Right lobe of liver (tissue), 6 donors: Measurements from ENCODE around the gene ZNF385A. TPM values are rescaled to one million over a fixed set of nuclear protein-coding genes. Genes with fewer than 3 reads are reported as not detected.

Experiments used
- ATAC-seq, 4 donors: fragments of 200-7000 bp; cut with Tn5 transposase; one replicate each; pipeline ENCODE4 v1.9.1; 2020; ENCODE audit warnings: mild to moderate bottlenecking in 4 of 4, moderate library complexity in 4 of 4
- DNase-seq, 3 donors: peaks; one replicate each; pipeline ENCODE4 v3.0.0-alpha.2; 2020
- H3K27ac ChIP-seq, 3 donors: fragments of 200-600 bp; one replicate each; pipeline ENCODE4 v1.8.0; 2022
- H3K27me3 ChIP-seq, 2 donors: fragments of 200-600 bp; one replicate each; pipeline ENCODE4 v1.8.0; 2022
- H3K36me3 ChIP-seq, 4 donors: fragments of 200-600 bp; sonication (generic) in 1 of 4; one replicate each; pipeline versions ENCODE4 v1.5.1 to v1.8.0; 2017 to 2022; ENCODE audit warnings: control low read depth in 1 of 4
- H3K4me1 ChIP-seq, 4 donors: fragments of 200-600 bp; sonication (generic) in 1 of 4; one replicate each; pipeline versions ENCODE4 v1.5.1 to v1.8.0; 2017 to 2022; ENCODE audit warnings: control low read depth in 1 of 4
- H3K4me3 ChIP-seq, 3 donors: fragments of 200-600 bp; one replicate each; pipeline ENCODE4 v1.8.0; 2022
- H3K9me3 ChIP-seq, 4 donors: fragments of 200-600 bp; sonication (generic) in 1 of 4; one replicate each; pipeline versions ENCODE4 v1.5.1 to v1.8.0; 2017 to 2022; ENCODE audit warnings: control low read depth in 1 of 4
- POLR2A ChIP-seq: fragments of 450-650 bp; IDR thresholded peaks from one replicate; pipeline ENCODE4 v1.6.1; 2017; ENCODE audit warnings: antibody characterized with exemption, mild to moderate bottlenecking
- WGBS: methylation state at CpG from one replicate; pipeline ENCODE4 v1.1.6; 2018; ENCODE audit warnings: low coverage, low lambda C conversion rate; ENCODE audit not compliant: insufficient coverage; ENCODE audit errors: missing lambda C conversion rate; 5-methylcytosine and 5-hydroxymethylcytosine counted together
- intact Hi-C, 2 donors: fragments of 100-400 bp; cut with DNase I; formaldehyde crosslinking; loops; one replicate each; pipeline versions ENCODE4 v1.11.2 to v1.14.1; 2022
- total RNA-seq, 6 experiments: library from RNA; depleted of rRNA in 2 of 6; stranded (reverse); fragments of >200 nt in 2 of 6; fragmentation: NEBNext Ultra II Directional in 3 of 6; extraction: Animal tissue kit (Norgen Biotek cat#: 25700) in 3 of 6; gene quantifications; one replicate each; pipeline versions ENCODE4 v1.1.0 to v1.2.4, GENCODE V29; 2016 to 2023
- TF ChIP-seq, protein P1 (sequence below), 4 donors: fragments of 200-600 bp in 3 of 4; fragments of 450-650 bp in 1 of 4; IDR thresholded peaks; one replicate each; pipeline versions ENCODE4 v1.5.1 to v1.8.0; 2016 to 2022; ENCODE audit warnings: antibody characterized with exemption in 4 of 4, mild to moderate bottlenecking in 2 of 4
- donor health status: DM: no; HTN: yes; CAD: no.
- donor health status: DM: no; HTN: no; CAD: no.
- donor health status: DM: no; HTN: no; CAD: no.
- donor health status: DM: no; HTN: yes; CAD: no.
- donor health status: DM: no; HTN: yes; CAD: no.

The ZNF385A gene
- total RNA-seq, 6 experiments from 2014 or later = 2.4 to 9.3 (median 3.7) TPM

GRCh38 chr12:54358945-54359761 is 25.4 kb downstream of the ZNF385A start:
- Histone ChIP-seq H3K9me3 (no peaks in the 10 kb centered on the region), H3K27me3 (no peaks in the 10 kb centered on the region), H3K27ac (peak overlapping the region; percentile 82 to 87 (median 85)), H3K36me3 (no peaks in the 10 kb centered on the region), H3K4me1 (peaks cover 0 to 10% (median 0%) of the 10 kb centered on the region in 4 donors), H3K4me3 (peak overlapping the region; percentile 59 to 64 (median 61))
- ATAC-seq (peak; percentile 87 to 95 (median 93)), DNase-seq (peak; percentile 93 to 97 (median 96))
- TF ChIP-seq, protein P1, sequence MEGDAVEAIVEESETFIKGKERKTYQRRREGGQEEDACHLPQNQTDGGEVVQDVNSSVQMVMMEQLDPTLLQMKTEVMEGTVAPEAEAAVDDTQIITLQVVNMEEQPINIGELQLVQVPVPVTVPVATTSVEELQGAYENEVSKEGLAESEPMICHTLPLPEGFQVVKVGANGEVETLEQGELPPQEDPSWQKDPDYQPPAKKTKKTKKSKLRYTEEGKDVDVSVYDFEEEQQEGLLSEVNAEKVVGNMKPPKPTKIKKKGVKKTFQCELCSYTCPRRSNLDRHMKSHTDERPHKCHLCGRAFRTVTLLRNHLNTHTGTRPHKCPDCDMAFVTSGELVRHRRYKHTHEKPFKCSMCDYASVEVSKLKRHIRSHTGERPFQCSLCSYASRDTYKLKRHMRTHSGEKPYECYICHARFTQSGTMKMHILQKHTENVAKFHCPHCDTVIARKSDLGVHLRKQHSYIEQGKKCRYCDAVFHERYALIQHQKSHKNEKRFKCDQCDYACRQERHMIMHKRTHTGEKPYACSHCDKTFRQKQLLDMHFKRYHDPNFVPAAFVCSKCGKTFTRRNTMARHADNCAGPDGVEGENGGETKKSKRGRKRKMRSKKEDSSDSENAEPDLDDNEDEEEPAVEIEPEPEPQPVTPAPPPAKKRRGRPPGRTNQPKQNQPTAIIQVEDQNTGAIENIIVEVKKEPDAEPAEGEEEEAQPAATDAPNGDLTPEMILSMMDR (IDR thresholded peaks at IDR 0.05) = no peak
- peak; percentile 38 for TF ChIP-seq POLR2A
- intact Hi-C loops = no loop called here
- 1% methylated on average over 38 of the region's 40 CpGs for WGBS

- ATAC-seq (no peak), DNase-seq (no peak)
- no peaks in the 10 kb centered on the region for H3K9me3 ChIP-seq
- H3K4me1 ChIP-seq = peaks cover 0 to 16% (median 0%) of the 10 kb centered on the region in 4 donors
- H3K27me3 ChIP-seq = no peaks in the 10 kb centered on the region
- intact Hi-C loops = no loop called here
- peak overlapping the region; percentile 35 to 87 (median 64) for H3K27ac ChIP-seq
- TF ChIP-seq POLR2A = no peak
- TF ChIP-seq, protein P1 (IDR thresholded peaks at IDR 0.05) = no peak
- 10% methylated on average over 15 of the region's 15 CpGs for WGBS
- H3K36me3 ChIP-seq = no peaks in the 10 kb centered on the region
- H3K4me3 ChIP-seq = peak overlapping the region; percentile 59 to 64 (median 61)
Observed at GRCh38 chr12:54358191-54358944, 26.2 kb downstream of the ZNF385A start.

GRCh38 chr12:54357506-54358190 is 26.9 kb downstream of the ZNF385A start:
- peaks cover 0 to 23% (median 3%) of the 10 kb centered on the region in 4 donors for H3K4me1 ChIP-seq
- no peaks in the 10 kb centered on the region for H3K27me3 ChIP-seq
- intact Hi-C loops = no loop called here
- ATAC-seq (no peak), DNase-seq (no peak)
- no peaks in the 10 kb centered on the region for H3K9me3 ChIP-seq
- H3K36me3 ChIP-seq = no peaks in the 10 kb centered on the region
- H3K27ac ChIP-seq = no peak overlapping the region
- TF ChIP-seq, protein P1 (IDR thresholded peaks at IDR 0.05) = no peak
- TF ChIP-seq POLR2A = no peak
- no peak overlapping the region for H3K4me3 ChIP-seq
- WGBS = 83% methylated on average over 2 of the region's 2 CpGs

GRCh38 chr12:54356951-54357356 is 27.6 kb downstream of the ZNF385A start:
- DNase-seq (no peak), ATAC-seq (no peak)
- no peak overlapping the region for H3K27ac ChIP-seq
- H3K9me3 ChIP-seq = no peaks in the 10 kb centered on the region
- WGBS = 95% methylated on average over 4 of the region's 4 CpGs
- H3K4me3 ChIP-seq = no peak overlapping the region
- TF ChIP-seq, protein P1 (IDR thresholded peaks at IDR 0.05) = no peak
- no peak for TF ChIP-seq POLR2A
- no peaks in the 10 kb centered on the region for H3K27me3 ChIP-seq
- intact Hi-C loops = no loop called here
- no peaks in the 10 kb centered on the region for H3K36me3 ChIP-seq
- H3K4me1 ChIP-seq = peaks cover 0 to 30% (median 6%) of the 10 kb centered on the region in 4 donors
